Bronchial epithelial cell (primary cell): ENCODE measurements around the gene SARDH. TPM values are rescaled to one million over a fixed set of nuclear protein-coding genes. Genes with fewer than 3 reads are reported as not detected.

Experiments
- DNase-seq: peaks from one replicate; pipeline ENCODE4 v3.0.0-alpha.2; 2010; ENCODE audit warnings: low read depth
- FAIRE-seq: peaks from 2 replicates; lab custom pipeline; 2011; peaks lifted over from hg19 to GRCh38; lab: Jason Lieb, UNC
- H3K27me3 ChIP-seq: 2 replicates; pipeline ENCODE4 v1.5.1; 2011; ENCODE audit warnings: low read length; ENCODE audit not compliant: control insufficient read depth, insufficient read depth
- H3K36me3 ChIP-seq: 2 replicates; pipeline ENCODE4 v1.5.1; 2011; ENCODE audit warnings: low read length; ENCODE audit not compliant: control insufficient read depth, insufficient read depth
- H3K4me3 ChIP-seq: 2 replicates; pipeline ENCODE4 v1.5.1; 2011; ENCODE audit warnings: mild to moderate bottlenecking, low read depth, low read length, control low read depth
- total RNA-seq: library from RNA; depleted of rRNA; stranded (reverse); fragments of >200 nt; gene quantifications from 2 replicates; pipeline ENCODE4 v1.2.1, GENCODE V29; 2014
- TF ChIP-seq, protein P1 (sequence below): IDR thresholded peaks from 2 replicates; pipeline ENCODE4 v1.5.1; 2011; ENCODE audit warnings: mild to moderate bottlenecking, moderate library complexity, low read length, control low read depth, inconsistent platforms; ENCODE audit not compliant: insufficient read depth, severe bottlenecking

The SARDH gene
- total RNA-seq, 1 donor from 2014 or later = under 0.01 TPM

DNA sequence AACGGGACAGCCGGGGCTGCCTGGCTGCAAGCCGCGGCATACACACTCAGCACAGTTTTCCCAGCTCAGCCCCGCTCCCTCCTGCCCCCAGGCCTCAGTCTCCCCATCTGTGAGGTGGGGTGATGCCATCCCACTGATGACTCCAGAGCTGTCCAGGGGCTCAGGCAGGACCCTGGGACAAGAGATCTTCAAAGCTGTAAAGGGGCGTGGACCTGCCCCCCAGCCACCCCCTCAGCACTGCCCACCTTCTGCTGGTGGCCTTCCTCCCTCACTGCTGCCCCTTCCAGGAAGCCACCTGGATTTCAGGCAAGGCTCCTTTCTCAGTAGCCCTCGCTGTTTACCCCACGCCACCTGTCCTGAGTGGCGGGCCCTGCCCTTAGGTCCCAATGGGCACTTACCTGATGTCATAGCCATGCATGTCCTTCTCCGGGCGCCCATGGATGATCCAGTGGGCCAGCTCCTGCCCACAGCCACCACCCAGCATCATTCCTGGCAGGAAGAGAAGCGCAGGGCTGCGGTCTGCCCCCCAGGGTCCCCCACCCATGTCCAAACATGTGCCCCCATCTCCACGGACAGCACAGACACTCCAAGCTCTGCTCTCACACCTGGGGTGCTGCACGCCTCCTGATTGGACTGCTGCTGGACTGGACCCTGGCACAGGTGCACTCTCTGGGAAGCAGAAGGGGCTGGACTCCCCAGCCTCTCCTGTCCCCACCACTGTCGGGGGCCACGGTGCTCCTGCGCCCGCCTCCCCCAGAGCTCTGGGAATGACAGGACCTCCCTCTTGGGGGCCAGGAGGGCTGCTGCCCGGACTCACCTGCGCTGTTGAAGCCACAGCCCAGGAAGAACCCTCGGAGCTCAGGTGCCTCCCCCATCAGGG lies 25.7 kb downstream of the SARDH start:
- no peaks in the 10 kb centered on the region for H3K36me3 ChIP-seq
- no peaks in the 10 kb centered on the region for H3K27me3 ChIP-seq
- DNase-seq (no peak), FAIRE-seq (no peak)
- H3K4me3 ChIP-seq = no peak overlapping the region
- TF ChIP-seq, protein P1, sequence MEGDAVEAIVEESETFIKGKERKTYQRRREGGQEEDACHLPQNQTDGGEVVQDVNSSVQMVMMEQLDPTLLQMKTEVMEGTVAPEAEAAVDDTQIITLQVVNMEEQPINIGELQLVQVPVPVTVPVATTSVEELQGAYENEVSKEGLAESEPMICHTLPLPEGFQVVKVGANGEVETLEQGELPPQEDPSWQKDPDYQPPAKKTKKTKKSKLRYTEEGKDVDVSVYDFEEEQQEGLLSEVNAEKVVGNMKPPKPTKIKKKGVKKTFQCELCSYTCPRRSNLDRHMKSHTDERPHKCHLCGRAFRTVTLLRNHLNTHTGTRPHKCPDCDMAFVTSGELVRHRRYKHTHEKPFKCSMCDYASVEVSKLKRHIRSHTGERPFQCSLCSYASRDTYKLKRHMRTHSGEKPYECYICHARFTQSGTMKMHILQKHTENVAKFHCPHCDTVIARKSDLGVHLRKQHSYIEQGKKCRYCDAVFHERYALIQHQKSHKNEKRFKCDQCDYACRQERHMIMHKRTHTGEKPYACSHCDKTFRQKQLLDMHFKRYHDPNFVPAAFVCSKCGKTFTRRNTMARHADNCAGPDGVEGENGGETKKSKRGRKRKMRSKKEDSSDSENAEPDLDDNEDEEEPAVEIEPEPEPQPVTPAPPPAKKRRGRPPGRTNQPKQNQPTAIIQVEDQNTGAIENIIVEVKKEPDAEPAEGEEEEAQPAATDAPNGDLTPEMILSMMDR = no peak

DNA sequence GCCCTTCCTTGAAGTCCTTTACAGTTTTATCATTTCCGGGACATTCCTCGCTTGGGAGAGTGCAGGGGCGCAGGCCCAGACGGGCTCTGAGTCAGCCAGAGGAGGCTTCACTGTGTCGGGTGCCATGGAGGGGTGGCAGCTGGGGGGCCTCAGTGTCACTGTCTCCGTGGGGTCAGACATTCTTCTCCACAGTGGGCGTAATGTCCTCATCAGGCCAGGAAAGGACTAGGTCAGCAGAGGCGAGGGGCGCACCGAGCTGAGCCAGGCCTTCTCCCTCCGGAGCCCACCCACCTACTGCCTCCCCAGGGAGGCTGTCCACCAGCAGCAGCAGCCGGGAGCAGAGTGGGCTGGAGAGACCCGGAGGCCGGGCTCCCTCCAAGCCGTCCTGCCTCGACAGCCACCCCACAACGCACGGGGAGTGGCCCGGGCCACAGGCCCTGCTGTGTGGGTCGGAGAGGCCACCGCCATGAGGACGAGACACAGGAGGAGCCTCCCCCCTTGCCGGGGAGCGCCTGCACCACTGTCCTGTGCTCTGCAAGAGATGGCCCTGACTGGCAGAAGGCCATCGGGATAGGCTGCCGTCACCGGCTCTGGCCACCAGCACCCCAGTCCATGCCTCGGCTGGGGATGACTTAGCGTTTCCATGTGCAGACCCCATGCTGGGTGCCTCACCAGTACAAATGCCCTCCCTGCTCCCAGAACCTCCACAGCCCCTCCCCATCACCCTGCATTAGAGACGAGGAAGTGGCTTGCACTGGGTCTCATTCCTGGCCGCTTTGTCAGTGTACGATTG lies 26.5 kb downstream of the SARDH start:
- no peaks in the 10 kb centered on the region for H3K36me3 ChIP-seq
- H3K4me3 ChIP-seq = no peak overlapping the region
- TF ChIP-seq, protein P1 = no peak
- no peaks in the 10 kb centered on the region for H3K27me3 ChIP-seq
- FAIRE-seq (no peak), DNase-seq (peak; percentile 56)

DNA sequence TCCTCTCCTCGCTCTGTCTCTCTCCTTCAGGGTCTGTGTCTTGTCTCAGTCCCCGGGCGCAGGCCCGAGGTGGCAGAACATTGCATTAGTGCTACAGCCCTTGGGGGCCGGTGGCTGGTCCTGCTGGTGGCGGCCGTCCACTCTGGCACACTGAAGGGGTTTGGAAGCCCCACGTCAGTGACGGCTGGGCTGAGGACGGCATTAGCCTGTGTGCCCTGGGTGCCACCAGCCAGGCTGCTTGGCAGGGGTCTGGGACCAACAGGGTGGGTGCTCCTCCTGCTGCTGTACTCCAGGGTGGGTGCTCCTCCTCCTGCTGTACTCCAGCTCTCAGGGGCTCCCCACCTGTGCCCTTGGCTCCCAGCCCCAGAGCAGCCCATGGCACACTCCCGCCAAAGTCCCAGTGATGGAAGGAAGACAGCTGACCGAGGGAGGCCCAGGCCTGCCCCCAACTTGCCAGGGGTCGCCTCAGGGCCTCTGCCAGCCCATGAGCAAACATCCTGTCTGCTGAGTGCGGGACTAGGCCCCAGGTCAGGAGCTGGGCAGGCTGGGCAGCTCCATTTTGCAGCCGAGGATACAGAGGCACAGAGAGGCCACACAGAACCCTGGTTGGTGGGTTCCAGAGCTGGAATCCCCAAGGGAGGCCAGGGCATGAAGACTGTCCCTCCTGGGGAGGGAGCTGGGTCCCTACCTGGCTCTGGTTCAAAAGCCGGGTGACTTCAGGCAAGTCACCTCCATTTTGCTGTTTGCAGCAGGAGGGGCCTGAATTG lies 27.3 kb downstream of the SARDH start:
- Histone ChIP-seq H3K36me3 (no peaks in the 10 kb centered on the region), H3K4me3 (no peak overlapping the region), H3K27me3 (peaks cover 2% of the 10 kb centered on the region)
- FAIRE-seq = no peak
- DNase-seq = peak; percentile 4
- TF ChIP-seq, protein P1 = no peak

DNA sequence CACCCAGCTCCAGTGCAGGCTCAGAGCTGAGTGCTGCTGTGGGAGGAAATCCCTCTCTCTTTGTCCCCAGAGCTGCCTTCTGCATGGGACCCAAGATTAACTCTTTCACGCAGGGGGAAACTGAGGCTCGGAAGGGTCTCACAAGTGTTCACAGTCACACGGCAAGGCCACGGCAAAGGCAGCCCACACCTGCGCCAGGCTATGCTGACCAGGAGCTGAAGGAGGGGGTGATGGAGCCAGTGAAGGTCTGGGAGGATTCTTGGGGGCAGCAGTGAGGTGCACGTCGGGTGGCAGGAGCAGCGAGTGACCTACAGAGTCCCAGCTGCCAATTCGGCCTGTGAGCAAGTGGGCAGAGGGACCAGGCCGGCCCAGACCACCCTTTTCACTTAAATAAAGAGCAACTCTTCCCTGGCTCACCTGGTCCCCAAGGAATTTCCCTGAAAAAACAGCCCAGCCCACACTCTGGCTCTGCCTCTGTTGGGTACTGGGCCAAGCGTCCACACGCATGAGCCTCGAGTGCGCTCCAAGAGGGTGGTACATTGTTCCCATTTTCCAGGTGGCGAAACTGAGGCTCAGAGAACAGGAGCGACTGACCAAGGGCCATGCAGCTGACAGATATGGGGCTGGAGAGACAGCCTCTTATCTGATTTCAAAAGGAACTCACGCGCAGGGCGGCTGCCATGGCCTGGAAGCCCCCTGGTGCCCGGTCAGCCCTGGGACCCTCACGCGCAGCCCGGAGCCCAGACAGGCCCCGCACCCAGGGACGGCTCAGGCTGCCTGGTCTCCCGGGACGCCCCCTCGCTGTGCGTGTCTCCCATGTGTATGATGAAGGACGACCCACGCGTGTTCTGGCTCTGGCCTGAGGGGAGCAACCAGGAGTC lies 28.2 kb downstream of the SARDH start:
- FAIRE-seq = no peak

More for the DNA sequence above, 28.2 kb downstream of the SARDH start:
- Histone ChIP-seq H3K36me3 (no peaks in the 10 kb centered on the region), H3K4me3 (no peak overlapping the region), H3K27me3 (peaks cover 2% of the 10 kb centered on the region)
- no peak for DNase-seq
- TF ChIP-seq, protein P1 = no peak
